GM03348 (cell line): ENCODE measurements around the gene HDAC8.

ENCODE experiments used
- DNase-seq: peaks from one replicate; pipeline ENCODE4 v3.0.0; 2012; ENCODE audit warnings: low spot score

HDAC8 gene

DNA sequence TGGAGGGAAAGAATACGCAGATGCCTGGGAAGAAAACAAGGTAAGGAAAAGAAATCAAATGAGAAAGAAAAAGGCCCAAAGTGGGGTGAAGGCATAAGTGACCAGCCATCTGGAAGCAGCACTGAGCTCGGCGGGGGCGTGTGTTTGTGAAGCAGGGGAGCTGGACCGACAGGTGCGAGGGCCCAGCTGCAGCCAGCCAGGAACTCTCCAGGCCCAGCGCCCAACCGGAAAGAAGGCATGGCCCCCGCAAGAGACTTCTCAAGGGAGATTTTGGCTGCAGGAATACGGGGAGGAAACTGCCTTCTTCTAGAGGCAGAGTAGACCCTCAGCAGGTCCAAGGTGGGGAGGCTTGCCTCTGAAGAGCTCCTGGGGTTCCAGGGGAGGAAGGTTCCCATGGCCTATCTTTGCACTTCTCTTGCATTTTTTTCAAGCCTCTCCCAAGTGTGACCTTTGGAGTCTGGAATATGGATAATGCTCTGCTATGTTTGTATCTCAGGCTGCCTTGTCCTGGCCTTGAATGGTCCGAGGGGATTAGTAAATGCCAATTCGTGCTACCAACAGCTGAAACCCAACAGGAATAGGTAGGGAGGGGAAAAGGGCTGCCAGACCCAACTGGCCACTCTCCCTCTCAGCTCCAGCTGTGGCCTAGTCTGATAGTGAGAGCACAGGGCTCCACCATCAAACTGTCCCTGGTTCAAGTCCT is 256.1 kb downstream of the HDAC8 start:
- no peak for DNase-seq

DNA sequence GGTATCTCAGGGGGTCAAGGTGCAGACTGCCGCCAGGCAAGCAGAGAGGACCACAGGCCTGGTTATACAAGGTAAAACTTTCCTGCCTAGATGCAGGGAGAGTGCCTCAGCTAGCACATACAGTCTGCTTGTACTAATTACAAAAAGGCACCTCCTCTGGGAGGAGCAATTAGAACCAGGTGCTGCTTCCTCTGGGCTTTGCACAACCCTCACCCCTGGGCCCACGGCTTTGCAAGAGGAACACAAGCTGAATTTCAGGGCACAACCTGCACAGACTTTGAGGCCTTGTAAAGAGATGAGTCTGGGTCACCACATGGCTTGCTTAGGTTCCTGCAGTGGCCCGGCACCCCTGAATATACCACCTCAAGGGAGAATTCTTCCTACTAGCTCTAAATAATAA is 257.8 kb downstream of the HDAC8 start:
- no peak for DNase-seq

DNA sequence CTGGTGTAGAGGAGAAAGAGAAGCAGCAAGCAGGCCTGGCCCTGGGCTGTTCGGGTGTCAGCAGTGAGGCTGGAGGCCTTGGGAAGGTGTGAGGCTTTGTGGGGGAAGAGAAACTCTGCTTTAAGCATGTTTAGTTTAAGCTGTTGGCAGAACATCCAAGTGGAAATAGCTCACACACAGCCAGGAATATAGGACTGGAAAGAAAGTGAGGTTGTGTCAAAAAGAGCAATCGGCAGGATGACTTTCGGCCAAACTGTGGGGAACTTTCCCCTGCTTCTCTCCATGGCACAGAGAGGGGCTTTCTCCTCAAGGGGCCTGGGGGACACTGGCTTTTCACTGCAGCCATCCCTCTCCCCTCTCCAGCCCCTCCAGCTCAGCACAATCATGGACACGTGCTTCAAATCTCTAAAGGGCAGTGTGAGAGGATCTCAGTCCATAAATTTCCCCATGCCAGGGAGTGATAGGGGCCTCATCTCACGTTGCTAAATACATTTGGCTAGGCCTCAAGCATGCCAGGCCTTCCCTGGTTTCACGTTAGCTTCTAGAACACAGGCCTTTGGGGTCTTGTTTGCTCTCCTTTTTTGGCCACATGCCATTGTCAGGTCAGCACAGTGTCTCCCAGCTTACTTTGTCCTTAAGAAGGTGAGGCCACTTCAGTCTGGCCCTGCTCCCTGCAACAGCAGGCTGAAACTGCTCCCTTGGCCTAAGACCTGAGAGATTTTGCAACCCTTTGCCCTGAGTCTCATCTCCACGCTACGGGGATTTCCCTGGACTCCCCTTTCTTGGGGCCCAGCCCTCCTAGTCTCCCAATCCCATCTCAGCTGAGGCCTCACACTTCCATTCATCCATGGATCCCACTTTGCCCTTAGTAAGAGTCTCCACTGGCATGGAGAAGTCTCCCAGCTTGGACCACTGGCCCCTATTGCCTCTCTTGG is 258.7 kb downstream of the HDAC8 start:
- DNase-seq = no peak

DNA sequence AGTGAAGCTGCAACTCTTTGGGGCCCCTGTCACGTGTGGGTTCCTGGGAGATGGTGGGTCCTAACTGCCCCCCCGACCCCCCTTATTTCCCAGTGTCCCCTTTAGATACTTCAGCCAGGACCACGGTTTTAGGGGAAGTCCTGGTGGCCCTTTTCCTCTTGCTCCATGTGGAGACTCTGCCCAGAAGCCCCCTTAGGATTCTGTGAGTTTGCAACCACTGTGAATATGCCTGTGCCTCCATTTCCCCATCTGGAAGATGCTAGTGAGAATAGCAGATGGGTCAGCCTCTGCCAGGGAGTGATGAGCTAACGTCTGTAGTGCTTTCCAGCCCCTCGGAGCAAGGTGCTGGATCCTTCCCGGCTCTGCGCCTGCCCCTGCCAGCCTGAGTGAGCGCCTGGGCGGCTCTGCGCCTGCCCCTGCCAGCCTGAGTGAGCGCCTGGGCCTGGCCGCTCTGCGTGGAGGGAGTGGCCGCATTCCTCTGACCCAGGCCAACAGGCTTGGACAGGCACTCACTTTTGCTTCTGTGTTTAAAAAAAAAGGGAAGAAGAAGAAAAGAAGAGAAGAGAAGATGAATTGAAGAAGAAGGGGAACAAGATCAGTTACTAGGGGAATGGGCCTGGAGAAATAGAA is 260.2 kb downstream of the HDAC8 start:
- no peak for DNase-seq

DNA sequence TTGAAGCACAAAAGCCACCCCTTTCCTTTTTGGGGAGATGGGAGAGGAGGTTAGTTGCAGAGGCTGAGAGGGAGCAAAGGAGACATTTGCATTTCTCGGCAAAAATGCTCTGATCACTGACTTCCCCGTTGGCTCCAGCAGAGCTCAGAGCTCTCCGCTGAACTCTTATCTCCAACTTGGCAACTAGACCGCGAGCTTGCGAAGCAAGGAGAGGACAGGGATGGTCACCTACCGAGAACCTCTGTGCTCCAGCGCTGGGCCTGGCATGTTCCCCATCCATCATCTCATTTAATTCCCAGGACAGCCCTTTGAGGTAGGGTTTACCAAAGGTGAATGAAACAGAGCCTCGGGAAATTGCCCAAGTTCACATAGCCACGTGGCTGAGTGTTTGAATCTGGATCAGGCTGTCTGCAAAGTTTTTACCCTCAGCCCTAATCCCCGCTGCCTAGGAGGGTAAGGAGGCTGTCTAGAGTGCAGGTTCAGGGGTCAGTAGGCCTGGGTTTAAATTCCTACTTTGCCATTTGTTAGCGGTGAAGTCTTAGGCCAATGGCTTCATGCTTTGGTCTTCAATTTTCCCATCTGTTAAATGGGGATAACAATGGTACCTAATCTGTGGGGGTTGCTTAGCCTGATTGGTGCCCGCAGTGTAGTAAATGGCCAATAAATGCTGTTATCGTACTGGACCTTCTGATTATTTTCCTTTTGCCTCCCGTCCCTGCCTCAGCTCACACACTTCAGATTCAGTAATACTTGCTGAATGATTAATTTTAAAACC is 263.2 kb downstream of the HDAC8 start:
- no peak for DNase-seq

DNA sequence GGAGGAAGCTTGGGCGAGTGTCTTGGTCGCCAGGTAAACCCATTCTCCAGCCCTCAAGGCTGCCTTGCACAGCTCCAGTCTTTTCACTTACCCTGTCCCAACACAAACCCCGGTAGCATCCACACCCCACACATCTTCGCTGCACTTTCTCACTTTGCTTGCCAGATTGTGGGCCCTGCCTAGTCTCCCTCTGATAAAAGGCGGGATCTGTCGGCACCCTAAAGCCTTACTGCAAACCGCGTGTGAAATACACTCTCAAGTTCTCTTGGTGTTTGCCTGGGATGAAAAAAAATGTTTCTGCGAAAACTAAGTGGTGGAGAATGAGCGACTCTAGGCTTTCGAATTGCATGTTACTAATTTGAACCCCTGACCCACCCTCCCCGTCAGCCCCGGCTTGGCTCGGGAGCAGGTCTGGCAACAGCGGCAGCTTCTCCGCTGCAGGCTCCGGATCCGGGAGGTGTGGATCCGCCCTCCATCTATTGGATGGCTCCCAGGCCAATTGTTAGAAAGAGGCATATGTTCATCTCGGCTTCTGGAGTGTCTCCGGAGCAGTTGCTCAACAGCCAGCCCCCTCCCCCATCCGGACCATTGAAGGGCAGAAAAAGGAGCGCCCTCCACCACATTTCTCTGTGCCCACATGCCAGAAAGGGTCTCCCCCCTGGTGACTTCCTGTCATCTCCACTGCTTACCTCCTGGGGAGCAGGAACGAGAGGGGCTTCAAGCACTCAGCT is 263.9 kb downstream of the HDAC8 start:
- DNase-seq = peak; percentile 73

DNA sequence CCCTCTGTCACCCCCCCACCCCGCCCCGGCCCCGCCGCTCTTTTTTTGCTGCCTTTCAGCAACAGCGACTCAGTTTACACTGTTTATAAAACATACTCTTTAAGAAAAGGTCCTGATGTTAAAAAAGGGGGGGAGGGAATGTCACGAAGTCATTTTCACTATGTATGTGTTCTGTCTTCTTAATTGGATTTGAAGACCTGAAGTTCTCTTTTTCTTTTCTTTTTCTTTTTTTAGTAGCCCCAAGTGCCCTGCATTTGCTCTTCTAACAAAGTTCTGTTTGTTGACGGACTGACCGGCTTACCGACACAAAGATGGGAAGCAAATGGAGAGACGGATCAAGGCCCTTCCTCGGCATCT is 264.5 kb downstream of the HDAC8 start:
- DNase-seq = no peak

DNA sequence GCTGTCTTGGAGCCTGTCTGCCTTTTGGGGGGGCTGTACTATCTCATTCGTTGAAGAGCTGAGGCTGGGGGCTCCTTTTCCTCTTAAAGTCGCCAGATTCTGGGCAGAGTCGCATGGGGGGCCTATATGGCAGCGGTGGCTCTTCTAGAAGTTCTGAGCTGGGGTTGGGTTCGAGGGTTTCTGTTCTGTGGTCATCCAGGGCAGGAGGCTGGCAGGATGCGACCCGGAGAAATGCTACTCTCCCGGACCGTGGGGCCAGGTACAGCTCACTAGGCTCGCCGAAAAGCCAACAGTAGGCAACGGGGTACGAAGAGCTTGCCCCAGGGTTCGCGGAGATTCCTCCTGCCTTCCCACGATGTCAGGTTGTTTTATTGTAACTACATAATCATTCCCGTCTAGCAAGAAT is 265.0 kb downstream of the HDAC8 start:
- DNase-seq = no peak

DNA sequence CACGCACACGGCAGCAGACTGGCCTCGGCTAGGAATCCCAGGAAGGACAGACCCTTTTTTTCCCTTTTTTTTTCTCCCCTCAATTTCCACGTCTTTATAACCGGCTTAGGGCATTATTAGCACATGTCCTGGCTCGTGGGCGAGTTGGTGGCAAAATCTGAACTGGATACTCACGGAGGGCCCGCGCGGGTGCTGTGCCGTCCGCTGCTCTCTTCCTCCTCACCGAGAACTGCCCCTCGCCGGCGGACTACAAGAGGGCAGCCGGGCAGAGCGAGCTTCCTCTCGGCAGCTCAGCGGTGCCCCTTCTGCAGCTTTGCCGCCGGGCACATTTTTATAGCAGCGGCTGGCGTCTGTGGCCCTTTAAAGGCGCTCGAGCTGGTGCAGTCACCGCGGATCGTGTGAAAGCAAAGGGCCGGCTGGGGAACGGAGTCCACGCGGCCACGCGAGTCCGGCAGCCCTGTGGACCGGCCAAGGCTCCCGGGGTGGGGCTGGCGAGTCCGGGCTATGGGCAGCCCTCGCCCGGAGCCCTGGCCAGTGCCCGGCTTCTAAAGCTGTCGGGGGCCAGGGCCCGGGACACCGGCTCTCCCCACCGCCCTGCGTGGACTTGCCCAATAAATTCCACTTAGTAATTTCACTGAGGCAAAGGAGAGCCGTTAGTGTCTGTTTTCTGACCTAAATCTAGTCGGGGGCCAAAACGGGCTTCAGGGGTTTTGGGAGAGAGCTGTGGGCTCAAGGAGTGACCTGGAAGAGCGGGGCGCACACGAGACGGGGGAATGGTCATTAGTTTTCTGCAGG is 265.6 kb downstream of the HDAC8 start:
- peak; percentile 62 for DNase-seq

DNA sequence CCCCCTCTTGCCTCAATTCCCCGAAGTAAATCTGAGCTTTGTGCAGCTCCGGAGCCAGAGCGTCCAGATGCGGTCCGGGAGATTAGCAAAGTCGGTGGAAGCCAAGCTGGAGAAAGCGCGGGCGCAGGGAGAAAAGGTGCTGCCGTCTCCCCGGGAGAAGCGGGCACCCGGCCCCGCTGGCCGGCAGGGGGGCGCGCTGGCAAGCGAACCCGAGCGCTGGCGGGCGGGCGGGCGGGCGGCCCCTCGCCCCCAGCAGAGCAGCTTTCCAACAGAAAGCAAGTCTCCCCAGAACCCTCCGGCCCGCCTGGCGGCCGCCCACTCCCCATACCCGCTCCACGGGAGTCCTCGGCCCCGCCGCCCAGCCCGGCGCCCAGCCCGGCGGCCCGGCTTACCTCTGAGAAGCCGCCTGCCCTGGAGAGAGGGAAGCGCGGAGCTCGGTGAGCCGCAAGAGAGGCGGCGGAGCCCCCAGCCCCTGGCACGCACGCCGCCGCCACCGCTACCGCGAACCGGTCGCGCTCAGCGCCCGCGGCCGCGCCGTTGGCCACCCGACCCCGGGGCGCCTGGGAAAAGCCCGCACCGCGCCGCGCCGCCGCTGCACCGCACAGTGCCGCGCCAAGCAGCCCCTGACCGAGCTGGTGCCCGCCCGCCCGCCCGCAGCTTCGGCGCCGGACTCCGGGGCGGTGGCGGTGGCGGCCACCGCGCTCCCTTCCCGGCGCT is 266.4 kb downstream of the HDAC8 start:
- no peak for DNase-seq

DNA sequence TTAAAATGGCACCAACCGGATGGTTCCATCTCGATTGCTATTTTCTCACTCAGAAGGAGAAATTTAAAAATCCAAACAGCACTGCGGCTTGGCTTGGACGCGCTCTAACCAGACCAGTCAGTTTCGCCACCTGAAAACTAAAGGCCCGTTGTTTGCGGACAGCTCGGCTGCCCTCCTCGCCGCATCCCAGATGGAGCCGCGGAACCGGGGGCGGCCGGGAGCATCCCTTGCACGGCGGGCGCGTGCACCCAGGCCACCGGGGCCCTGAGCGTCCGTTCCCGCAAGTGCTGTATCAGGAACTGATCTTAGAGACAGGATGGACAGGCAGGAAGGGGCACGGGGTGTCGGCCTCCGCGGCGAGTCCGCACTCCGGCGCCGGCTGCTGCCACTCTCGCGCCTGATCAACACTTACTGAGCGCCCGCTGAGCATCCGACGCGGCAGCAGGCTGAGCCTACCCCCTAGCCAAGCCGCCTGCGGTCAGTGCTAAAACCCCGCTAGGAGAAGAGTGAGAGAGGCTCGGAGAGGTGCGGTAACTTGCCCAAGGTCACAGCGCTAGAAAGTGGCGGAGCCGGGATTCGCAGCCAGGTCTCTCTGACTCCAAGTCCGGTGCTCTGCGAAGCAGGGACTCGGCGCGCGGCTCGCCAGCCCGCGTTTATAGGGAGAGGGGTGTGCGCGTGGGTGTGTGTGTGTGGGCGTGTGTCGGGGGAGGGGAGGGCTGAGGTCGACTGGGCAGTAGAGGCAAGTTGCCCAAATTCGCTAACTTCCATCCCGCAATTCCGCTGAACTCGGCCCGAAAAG is 267.2 kb downstream of the HDAC8 start, which contains the start of gene CITED1:
TSS of gene CITED1 (minus strand) at position 629 of the 799 bp plus-strand sequence. CDS start 3,045 bp downstream, outside the sequence.
- no peak for DNase-seq

DNA sequence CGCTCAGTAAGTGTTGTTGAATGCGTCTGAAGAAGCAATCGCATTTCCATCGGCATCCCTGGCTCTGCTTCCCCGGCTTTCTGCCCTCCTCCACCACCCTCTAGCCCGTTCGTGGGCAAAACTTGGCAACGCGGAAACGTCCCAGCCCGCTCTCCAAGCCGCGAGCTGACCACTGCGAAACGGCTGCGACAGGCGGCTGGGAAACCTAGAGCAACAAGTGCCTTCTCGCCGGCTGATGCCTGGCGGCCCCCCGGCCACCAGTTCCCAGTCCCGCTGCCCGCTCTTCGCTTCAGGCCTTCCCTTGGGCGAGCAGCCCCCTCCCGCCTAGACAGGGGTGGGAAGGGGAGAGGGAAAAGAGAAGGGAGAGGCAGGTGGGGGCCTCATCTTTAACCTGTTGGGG is 267.8 kb downstream of the HDAC8 start:
- no peak for DNase-seq

DNA sequence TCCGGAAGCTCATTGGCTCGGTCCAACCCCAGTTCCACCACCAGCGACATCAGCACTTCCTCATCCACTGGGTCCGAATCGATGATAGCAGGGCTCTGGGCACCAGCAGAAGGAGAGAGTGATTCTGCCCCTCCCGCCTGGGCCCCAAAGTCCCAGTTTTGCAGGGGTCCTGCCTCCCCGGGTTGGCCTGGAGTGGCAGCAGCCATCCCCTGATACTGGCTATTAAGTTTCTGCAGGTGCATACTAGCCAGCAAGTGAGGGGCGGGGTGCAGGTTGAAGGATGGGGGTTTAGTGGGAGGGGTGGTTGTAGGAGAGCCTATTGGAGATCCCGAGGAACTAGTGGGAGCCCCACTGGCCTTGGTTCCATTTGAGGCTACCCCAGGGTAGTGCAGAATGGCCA is 270.9 kb downstream of the HDAC8 start:
- no peak for DNase-seq

DNA sequence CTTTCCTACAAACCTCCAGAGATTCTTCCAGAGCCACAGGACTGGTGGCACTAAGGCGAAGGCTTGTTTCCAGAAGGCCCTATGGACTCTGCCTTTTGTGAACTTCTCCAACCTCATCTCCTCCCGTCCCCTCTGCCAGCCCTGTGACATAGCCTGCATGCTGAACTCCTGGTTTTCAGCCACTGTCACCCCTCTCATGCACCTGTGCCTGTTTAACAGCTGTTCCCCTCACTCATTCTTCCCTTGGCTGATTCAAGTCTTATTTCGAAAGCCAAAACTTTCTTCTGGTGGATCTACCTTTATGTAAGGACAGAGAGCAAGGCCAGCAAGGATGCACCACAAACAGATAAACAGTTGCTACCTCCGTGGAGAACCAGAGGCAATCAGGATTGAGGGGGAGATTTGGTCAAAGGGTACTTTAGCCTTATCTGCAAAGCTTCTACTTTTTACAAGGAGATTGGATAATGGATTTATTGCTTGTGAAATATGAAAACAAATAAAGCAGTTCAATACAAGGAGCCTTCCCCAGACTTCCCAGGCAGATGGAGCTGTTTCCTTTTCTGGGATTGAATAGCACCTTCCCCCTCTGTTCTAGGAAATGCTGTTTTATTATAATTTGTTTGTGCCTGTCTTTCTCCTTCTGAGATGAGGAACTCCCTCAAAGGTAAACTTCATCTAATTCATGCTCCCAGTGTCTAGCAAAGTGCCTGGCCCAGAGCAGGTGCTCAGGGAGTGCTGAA is 272.6 kb downstream of the HDAC8 start:
- DNase-seq = no peak

DNA sequence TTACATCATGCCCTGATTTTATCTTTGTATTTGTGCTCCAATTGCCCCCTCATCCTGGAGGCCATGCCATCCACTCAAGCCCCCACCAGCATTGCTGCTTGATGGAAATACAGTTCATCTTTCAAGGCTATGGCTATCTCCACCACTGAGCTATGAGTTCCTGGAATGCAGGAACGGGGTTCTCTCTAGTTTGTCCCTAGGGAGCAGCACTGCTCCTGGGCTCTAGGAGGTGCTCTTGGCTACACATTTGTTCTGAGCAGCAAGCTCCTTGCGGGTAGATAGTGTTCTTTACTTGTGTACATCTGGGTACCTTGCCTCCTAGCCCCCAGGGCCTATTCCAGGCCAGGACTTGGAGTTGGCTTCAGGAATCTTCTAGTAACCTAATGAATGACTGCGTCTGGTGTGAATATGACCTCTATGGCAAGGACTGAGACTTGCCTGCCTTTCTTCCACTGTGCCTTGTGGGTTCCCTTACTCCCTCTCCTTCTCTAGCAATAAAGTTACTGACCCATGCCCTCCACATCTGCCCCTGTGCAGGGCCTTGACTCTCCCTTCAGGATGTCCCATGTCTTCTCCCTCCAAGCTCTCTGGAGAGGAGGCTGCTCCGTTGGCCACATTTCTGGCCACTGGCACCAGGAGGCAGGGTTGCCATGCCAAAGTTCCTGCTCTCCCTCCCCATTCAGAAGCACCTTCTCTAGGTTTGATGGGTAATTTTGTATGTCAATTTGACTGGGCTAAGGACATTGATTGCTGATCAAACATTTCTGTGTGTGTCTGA is 274.5 kb downstream of the HDAC8 start:
- no peak for DNase-seq

DNA sequence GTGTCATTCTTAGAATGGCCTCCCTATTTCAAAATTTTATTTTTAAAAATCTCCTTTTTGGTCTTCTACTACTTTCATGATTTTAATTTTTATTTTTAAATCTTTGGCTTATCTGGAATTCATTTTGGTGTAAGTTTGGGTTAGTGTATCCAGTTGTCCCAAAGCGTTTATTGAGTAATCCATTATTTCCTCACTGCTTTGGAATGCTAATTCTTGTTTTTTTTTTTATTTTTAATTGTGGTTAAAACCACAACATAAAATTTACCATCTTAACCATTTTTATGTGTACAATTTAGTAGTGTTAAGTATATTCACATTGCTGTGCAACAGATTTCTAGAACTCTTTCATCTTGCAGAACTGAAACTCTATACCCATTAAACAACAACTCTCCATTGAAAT is 275.7 kb downstream of the HDAC8 start:
- DNase-seq = peak; percentile 21

DNA sequence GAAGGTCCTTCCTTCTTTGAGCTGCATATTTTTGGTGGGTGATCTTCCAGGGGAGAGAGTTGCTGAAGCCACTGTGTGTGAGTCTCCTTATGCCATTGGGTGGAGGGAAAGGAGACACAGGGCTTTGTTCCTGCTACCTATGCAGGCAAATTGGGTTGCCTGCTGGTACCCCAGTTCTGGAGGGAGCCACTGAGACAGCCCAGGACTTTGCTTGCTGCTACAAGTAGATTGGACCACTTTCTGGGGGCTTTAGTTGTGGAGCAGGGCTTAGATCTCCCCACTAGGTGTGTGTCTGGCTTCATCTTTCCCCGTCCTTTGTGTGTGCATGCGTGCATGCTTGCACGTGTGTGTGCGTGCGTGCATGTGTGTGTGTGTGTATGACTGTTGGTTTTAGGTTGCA is 276.9 kb downstream of the HDAC8 start:
- DNase-seq = no peak

DNA sequence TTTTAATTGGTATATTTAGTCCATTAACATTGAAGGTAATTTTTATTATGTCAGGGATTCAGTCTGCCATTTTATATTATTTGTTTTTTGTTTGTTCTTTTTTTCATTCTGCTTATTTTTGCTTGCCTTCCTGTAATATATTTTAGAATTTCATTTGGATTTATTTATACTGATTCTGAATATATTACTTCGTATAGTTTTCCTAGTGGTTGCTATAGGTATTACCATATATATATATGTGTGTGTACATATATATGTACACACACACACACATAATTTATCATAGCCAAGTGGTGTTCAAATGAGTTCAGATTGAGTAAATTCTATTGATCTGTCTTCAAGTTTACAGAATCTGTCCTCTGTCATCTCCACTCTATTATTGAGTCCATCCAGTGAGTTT is 278.1 kb downstream of the HDAC8 start:
- DNase-seq = no peak
